IPS-18c (cell line): ENCODE results near the gene ZFP62.
"Not testable (repeated sequence)": the region's sequence is repeated elsewhere in the genome, so short reads cannot be mapped to it uniquely, and the experiment has no call there.

Source experiments
- H3K4me3 ChIP-seq: 2 replicates; pipeline ENCODE4 v1.7.0; 2013; ENCODE audit warnings: low read depth, mild to moderate bottlenecking, low read length, moderate library complexity; ENCODE audit not compliant: insufficient read depth
- H3K9me3 ChIP-seq: one replicate; pipeline ENCODE4 v1.6.1; 2013; ENCODE audit warnings: mild to moderate bottlenecking, low read length, moderate library complexity; ENCODE audit not compliant: control insufficient read depth, insufficient read depth

ZFP62 gene

GRCh38 chr5:180844858-180845257 lies 16.2 kb downstream of the ZFP62 start:
- peaks cover 18% of the 10 kb centered on the region for H3K9me3 ChIP-seq
- H3K4me3 ChIP-seq, result no peak overlapping the region

GRCh38 chr5:180844432-180844831 lies 16.6 kb downstream of the ZFP62 start:
- H3K4me3 ChIP-seq, result no peak overlapping the region
- peaks cover 13% of the 10 kb centered on the region for H3K9me3 ChIP-seq

- H3K9me3 ChIP-seq, result no peaks in the 10 kb centered on the region
- H3K4me3 ChIP-seq, result no peak overlapping the region
These were observed 21.1 kb downstream of the ZFP62 start for GRCh38 chr5:180839935-180840334.

- Histone ChIP-seq H3K9me3 (no peaks in the 10 kb centered on the region), H3K4me3 (no peak overlapping the region)
These were observed 21.8 kb downstream of the ZFP62 start for GRCh38 chr5:180839227-180839626.

- no peak overlapping the region for H3K4me3 ChIP-seq
- H3K9me3 ChIP-seq, result no peaks in the 10 kb centered on the region
These were observed 23.6 kb downstream of the ZFP62 start for GRCh38 chr5:180837478-180837877.

- H3K9me3 ChIP-seq, result peaks cover 13% of the 10 kb centered on the region
- H3K4me3 ChIP-seq, result no peak overlapping the region
These were observed 28.4 kb downstream of the ZFP62 start for GRCh38 chr5:180832638-180833068.

GRCh38 chr5:180831139-180832093 lies 29.7 kb downstream of the ZFP62 start:
- peaks cover 13% of the 10 kb centered on the region for H3K9me3 ChIP-seq
- peak overlapping the region; percentile 63 for H3K4me3 ChIP-seq

GRCh38 chr5:180830253-180831138 lies 30.6 kb downstream of the ZFP62 start:
- H3K4me3 ChIP-seq, result peak overlapping the region; percentile 63
- H3K9me3 ChIP-seq, result peaks cover 13% of the 10 kb centered on the region

DNA sequence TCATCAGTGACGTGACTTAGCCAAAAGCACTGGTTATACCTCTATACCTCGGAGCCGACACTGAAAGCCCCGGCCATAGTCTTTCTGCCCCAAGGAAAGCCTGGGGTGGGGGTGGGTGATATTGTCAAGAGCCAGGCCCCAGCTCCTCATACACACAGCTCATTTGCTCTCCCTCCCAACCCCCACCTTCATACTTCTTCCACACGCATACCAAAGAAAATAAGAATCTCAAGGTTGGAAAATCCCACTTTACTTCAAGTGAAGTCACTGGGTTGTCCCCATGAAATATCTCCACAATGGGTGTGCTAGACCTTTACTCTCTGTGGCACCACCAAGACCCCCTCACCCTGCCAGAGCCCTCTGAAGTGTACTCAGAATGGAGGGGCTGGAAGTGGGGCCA lies 31.4 kb downstream of the ZFP62 start:
- Histone ChIP-seq H3K4me3 (no peak overlapping the region), H3K9me3 (peaks cover 13% of the 10 kb centered on the region)

- H3K9me3 ChIP-seq, result peaks cover 13% of the 10 kb centered on the region
- not testable (repeated sequence) for H3K4me3 ChIP-seq
These were observed 32.1 kb downstream of the ZFP62 start for GRCh38 chr5:180828756-180829531.

DNA sequence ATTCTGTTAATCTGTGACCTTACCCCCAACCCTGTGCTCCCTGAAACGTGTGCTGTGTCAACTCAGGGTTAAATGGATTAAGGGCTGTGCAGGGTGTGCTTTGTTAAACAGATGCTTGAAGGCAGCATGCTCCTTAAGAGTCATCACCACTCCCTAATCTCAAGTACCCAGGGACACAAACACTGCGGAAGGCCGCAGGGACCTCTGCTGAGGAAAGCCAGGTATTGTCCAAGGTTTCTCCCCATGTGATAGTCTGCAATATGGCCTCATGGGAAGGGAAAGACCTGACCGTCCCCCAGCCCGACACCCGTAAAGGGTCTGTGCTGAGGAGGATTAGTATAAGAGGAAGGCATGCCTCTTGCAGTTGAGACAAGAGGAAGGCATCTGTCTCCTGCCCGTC lies 33.7 kb downstream of the ZFP62 start:
- H3K4me3 ChIP-seq, result not testable (repeated sequence)
- H3K9me3 ChIP-seq, result peaks cover 13% of the 10 kb centered on the region

GRCh38 chr5:180825768-180826525 lies 35.1 kb downstream of the ZFP62 start:
- Histone ChIP-seq H3K9me3 (peaks cover 13% of the 10 kb centered on the region), H3K4me3 (no peak overlapping the region)

- Histone ChIP-seq H3K9me3 (peaks cover 11% of the 10 kb centered on the region), H3K4me3 (no peak overlapping the region)
These were observed 36.2 kb downstream of the ZFP62 start for GRCh38 chr5:180824630-180825476.

GRCh38 chr5:180823940-180824629 lies 37.0 kb downstream of the ZFP62 start:
- Histone ChIP-seq H3K4me3 (no peak overlapping the region), H3K9me3 (peaks cover 6% of the 10 kb centered on the region)

GRCh38 chr5:180823346-180823745 lies 37.7 kb downstream of the ZFP62 start:
- Histone ChIP-seq H3K4me3 (no peak overlapping the region), H3K9me3 (peaks cover 5% of the 10 kb centered on the region)
